ENCODE results near the gene NCOA3.
A peak's percentile ranks its signal among the peaks of the same experiment; 100 is the strongest.

Gene NCOA3

DNA sequence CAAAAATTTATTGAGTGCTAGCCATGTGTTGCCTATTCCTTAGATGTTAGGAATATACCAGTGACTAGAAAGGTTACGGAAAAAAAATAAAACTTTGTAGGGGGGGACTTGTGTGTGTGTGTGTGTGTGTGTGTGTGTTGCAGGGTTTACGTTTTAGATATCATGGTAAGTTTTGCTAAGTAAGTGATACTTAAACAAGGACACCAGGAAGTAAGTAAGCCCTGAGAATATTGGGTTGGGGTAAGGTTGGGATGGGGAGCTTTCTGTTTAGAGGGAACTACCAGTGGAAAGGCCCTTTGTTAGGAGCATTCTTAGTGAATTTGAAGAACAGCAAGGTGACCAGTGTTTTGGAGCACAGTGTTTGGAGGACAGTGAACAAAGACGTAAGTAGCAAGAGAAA is 30.3 kb downstream of the NCOA3 start:
- no peak for DNase-seq (ENCODE audit: low read depth)
- TF ChIP-seq, protein P1, sequence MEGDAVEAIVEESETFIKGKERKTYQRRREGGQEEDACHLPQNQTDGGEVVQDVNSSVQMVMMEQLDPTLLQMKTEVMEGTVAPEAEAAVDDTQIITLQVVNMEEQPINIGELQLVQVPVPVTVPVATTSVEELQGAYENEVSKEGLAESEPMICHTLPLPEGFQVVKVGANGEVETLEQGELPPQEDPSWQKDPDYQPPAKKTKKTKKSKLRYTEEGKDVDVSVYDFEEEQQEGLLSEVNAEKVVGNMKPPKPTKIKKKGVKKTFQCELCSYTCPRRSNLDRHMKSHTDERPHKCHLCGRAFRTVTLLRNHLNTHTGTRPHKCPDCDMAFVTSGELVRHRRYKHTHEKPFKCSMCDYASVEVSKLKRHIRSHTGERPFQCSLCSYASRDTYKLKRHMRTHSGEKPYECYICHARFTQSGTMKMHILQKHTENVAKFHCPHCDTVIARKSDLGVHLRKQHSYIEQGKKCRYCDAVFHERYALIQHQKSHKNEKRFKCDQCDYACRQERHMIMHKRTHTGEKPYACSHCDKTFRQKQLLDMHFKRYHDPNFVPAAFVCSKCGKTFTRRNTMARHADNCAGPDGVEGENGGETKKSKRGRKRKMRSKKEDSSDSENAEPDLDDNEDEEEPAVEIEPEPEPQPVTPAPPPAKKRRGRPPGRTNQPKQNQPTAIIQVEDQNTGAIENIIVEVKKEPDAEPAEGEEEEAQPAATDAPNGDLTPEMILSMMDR (IDR thresholded peaks at IDR 0.05; ENCODE audit: low read depth, low read length, missing control alignments) = no peak
- H3K4me3 ChIP-seq (ENCODE audit: low read depth, low read length) = no peak overlapping the region

DNA sequence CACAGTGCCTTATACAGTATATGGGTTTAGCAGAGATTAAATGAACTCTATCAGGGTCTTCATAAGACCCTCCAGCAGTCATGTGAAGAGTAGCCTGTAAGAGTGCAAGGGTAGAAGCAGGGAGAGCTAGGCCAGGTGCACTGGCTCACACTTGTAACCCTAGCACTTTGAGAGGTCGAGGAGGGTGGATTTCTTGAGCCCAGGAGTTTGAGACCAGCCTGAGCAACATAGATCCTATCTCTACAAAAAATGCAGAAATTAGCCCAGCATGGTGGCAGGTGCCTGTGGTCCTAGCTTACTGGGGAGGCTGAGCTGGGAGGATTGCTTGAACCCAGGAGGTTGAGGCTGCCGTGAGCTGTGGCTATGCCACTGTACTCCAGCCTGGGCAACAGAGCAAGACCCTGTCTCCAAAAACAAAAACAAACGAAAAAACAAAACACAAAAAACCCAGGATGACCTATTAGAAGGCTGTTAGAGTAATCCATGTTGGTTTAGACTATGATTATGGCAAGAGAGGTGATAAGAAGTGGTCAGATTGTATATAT is 31.9 kb downstream of the NCOA3 start:
- TF ChIP-seq, protein P1 (IDR thresholded peaks at IDR 0.05; ENCODE audit: low read depth, low read length, missing control alignments) = no peak
- H3K4me3 ChIP-seq (ENCODE audit: low read depth, low read length) = no peak overlapping the region
- no peak for DNase-seq (ENCODE audit: low read depth)

DNA sequence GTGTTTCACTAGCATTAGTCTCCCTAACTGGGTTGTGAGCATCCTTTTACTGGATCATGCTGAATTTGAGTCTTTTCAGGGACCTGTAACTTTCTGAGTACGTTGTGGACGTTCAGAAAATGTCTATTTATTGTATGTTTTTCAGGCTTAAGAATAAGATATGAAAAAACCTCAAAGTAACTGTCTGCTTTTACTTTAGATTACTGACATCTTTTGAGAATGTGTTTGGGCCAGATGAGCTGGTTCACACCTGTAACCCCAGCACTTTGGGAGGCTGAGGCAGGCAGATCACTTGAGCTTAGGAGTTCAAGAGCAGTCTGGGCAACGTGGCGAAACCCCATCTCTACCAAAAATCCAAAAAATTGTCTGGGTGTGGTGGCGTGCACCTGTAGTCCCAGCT is 32.7 kb downstream of the NCOA3 start:
- TF ChIP-seq, protein P1 (IDR thresholded peaks at IDR 0.05; ENCODE audit: low read depth, low read length, missing control alignments) = no peak
- no peak overlapping the region for H3K4me3 ChIP-seq (ENCODE audit: low read depth, low read length)
- DNase-seq (ENCODE audit: low read depth) = no peak

DNA sequence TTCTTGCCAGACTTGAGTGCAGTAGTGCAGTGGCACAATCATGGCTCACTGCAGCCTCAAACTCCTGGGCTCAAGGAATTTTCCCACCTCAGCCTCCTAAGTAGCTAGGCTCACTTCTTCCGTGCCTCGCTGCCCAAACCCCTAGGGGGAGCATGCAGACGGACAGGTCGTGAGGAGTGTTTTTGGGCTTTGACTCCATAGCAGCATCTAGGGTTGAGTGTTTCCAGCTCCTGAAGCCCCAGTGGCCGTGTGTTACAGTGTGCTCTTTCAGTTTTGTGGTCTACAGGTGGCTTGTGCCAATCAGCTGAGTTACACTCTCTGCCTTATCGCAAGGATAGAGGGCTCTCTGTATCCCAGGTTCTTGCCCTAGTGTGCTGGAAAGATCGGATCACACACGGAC is 33.4 kb downstream of the NCOA3 start:
- no peak for DNase-seq (ENCODE audit: low read depth)
- no peak overlapping the region for H3K4me3 ChIP-seq (ENCODE audit: low read depth, low read length)

DNA sequence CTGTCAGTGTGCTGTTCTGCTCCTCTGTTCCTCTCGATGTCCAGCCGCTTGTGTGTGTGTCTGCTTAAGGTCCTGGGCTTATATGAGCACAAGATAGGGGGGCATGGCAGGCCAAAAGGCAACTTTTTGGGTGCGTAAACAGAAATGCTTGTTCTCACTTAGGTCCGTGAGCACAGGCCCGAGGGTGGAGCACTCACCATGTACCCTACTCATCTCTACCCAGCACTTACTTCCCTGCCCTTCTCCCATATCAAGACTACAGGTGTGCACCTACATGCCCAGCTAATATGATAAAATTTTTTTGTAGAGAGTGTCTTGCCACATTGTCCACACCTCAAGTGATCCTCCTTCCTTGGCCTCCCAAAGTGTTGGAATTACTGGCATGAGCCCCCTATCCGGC is 34.3 kb downstream of the NCOA3 start:
- no peak for DNase-seq (ENCODE audit: low read depth)
- TF ChIP-seq, protein P1 (IDR thresholded peaks at IDR 0.05; ENCODE audit: low read depth, low read length, missing control alignments) = no peak
- H3K4me3 ChIP-seq (ENCODE audit: low read depth, low read length) = no peak overlapping the region

More for the DNA sequence above, 33.4 kb downstream of the NCOA3 start:
- TF ChIP-seq, protein P1 (IDR thresholded peaks at IDR 0.05; ENCODE audit: low read depth, low read length, missing control alignments) = peak; percentile 56

DNA sequence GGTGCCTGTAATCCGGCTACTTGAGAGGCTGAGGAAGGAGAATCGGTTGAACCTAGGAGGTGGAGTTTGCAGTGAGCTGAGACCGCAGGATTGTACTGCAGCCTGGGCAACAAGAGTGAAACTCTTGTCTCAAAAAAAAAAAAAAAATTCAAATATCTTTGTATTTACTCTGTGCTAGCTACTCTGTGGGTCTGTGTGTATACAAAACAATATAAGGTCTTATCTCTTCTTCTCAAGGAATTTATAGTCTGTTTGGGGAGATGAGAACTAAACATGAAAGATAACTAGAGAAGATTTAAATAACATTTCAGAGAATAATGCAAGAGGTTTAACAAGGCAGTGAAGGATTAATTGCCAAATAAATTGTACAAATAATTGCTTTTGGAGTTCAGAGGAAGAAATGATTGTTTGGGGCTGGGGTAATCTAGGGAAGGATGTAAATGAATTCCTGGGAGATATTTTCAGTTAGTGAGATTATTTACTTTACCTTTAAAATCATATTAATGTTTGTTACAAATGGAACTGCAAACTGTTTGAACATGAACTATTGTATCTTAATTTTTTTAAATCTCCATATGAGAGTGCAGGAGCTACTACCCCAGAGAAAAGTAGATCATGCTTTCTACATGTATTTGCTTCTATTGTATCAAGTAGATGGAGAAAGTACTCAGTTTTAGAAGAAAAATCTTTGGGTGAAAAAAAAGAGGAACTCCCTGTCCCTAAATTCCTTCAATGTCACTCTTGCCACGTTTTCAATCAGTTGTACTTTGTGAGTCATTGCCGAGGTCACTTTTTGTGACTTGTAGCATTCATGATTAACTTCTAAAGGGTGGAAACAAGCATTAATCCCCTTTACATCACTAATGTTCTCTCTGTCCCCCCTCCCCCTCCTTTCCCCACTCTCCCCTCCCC is 39.0 kb downstream of the NCOA3 start:
- H3K4me3 ChIP-seq (ENCODE audit: low read depth, low read length) = no peak overlapping the region
- no peak for DNase-seq (ENCODE audit: low read depth)
- TF ChIP-seq, protein P1 (IDR thresholded peaks at IDR 0.05; ENCODE audit: low read depth, low read length, missing control alignments) = no peak

Data from GM12864 (cell line).